GM21576 (cell line): ENCODE data around the gene CPED1.
A peak's percentile ranks its signal among the peaks of the same experiment; 100 is the strongest.

Experiments
- ATAC-seq: cut with Tn5 transposase; IDR thresholded peaks from one replicate; pipeline ENCODE4 v1.9.1; 2021; ENCODE audit warnings: mild to moderate bottlenecking, moderate library complexity; ENCODE audit not compliant: unreplicated experiment

CPED1 gene

DNA sequence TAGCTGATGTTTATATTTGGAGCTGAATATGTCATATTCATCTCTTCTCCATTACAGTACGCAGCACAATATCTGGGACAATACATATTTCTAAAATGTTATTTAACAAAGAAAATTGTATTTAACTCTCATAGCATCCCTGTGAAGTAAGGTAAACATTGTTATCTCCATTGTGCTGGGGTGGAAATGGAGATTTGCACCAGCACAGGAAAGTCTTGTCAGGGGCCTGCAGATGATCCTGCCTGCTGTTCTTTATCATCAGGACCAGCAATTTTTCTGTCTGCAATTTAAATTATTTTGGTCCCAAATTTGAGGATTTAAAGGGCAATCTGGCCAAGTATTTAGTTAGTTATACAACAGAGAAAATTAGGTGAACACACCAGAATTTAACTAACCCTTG is 144.4 kb downstream of the CPED1 start:
- no peak for ATAC-seq

DNA sequence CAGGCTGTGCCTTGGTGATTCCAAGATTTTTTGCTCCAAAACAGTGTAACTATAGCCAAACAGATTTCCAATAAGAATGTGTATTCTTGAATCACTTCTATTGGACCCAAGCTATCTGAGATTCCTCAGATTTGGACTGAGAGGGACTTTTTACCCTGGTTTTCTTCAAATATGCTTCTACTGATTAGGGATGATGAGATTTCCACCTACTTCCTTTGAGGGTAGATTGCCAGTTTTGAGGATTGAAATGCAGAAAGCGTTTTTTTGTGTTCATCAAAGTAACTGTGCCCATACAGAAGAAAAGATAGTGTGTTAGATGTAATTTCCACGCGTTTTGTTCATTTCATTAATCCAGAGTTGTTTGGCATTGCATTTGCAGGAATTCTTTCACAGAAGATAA is 144.9 kb downstream of the CPED1 start:
- no peak for ATAC-seq

DNA sequence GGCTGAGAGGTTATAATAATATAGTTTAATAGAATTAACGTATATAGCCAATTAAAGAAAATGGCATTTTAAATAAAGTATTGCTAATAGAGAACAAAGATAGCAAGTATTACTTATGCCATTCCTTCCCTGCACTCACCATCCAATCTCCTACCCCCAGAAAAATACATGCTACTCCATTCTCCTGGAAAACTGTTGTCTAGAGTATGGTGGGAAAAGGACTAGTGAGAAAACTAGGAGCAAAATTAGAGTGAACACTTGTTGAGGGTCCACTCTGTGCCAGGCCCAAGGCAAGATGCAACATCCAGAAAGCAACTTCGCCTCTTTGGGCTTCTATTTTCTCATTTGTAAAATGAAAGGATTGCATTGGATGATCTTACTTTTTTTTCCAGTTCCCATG is 149.1 kb downstream of the CPED1 start:
- ATAC-seq, result no peak

DNA sequence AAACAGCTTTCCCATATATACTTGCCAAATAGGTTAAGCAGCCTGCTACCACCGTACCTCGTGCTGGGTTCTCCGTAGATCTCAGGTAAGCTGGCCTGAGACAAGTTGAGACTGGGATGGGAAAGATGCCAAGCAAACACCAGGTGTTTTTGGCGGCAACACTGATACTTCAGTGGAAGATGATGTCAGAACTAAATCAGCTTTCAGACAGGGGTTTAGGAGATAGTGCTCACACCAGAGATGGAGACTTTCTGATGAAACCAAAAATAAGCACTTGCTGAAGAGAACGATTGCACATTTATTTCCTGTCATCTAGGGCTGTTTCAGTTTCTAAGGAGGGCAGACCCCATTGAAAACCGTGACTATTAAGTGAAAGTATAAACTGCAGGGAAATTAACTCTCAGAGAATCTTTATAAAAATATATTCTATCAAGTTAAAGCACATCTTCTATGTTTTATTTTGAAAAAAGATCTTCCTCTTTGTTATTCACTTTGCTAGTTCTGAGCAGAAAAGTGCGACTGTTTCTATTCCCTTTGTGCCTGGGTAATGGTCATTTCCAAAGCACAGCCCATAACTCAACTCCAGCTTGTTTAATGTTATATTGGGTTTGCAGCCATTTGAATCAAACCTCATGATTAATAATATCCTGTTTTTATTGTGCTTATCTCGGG is 149.9 kb downstream of the CPED1 start:
- ATAC-seq, result peak; percentile 100

DNA sequence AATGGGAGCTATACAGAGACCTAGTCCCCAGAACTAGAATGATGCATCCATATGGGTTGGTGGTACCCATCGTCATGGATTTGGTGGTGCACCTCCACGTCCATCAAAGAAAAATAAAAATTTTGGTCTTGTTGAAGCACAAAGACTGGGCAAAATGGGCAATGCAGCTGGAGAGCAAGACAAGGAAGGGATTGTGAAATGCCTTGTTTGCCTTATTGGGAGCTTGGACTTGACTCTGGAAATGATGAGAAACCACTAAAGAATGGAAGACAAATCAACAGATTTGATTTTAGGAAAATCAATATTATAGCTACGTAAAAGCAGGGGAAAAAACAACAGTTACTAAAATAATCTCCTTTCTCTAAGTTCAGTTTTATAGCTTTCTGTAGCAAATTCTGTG is 150.9 kb downstream of the CPED1 start:
- ATAC-seq, result no peak

DNA sequence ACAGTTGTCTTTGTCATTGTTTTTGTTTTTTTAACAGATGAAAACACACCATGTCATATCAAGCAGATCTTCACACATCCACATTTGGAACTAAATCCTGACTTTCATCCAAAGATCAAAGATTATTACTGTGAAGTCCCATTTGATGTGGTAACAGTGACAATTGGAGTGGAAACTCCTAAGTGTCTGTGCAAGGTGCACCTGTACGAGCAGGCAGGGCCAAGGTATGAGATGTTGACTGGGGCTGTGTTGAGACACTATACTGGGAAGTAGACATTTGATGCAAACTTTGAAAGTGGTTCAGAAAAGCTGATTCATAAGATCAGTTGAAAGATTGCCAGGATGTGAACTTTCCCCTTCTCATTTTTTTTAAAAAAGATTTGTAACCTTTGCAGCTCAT is 152.3 kb downstream of the CPED1 start:
- no peak for ATAC-seq

DNA sequence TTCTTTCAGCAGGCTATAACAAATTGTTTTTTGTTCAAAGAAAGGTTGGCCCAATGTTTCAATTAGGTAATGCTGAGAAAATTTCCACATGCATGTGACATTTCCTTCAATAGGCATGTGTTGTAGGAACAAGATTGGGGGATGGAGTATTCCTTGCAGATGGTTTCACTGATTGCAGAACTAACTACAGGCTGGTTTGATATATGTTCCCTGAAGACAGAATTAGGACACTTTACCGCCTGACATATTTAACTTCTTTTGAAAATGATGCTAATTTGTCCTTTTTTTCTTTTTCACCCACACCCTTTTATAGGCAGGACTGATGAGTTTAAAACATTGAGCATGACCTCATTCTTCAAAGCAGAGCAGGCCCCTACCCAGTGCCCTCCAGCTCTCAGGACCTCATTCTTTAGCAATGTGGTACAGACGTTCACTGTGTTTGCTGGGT is 163.3 kb downstream of the CPED1 start:
- no peak for ATAC-seq

DNA sequence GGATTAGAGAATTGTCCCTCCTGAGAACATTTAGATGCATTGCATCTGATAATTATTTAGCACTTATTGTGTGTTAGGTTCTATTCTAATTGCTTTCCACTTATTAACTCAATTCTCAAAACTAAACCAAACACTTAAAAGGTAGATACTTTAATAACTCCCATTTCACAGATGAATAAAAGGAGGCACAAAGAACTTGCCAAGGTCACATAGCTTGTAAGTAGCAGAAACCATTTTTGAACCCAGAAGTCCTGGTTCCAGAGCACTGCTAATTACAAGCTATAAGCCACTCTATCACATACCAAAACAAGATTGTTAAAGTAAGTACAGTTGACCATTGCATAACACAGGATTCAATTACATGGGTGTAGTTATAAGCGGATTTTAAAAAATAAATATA is 164.9 kb downstream of the CPED1 start:
- no peak for ATAC-seq

DNA sequence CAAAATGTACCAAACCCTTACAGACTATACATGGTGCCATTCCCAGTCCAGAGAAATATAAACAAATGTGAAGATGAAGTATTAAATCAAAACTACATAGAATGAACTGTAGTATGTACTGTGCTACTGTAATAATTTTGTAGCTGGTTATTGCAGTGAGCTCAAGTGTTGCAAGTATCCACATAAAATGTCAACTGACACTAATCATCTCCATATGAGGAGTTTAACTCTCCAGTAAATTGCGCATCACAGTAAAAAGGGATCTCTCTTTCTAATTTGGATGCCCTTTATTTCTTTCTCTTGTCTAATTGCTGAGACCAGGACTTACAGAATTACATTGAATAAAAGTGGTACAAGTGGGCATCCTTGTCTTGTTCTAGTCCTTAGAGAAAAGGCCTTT is 165.5 kb downstream of the CPED1 start:
- ATAC-seq, result no peak

DNA sequence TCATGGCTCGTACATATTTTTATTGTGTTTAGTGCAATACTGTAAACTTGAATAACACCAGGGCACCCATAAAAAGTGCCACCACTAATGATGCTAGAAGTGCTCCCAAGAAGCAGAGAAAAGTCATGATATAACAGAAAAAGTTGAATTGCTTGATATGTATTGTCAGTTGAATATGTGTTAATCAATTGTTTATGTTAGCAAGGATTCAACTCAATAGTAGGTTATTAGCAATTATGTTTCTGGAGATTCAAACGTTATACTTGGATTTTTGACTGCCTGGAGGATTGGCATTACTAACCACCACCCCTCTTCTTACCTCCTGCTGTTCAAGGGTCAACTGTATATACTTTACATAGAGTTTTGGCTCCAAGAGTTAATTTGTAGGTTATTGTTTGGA is 168.3 kb downstream of the CPED1 start:
- ATAC-seq, result no peak

DNA sequence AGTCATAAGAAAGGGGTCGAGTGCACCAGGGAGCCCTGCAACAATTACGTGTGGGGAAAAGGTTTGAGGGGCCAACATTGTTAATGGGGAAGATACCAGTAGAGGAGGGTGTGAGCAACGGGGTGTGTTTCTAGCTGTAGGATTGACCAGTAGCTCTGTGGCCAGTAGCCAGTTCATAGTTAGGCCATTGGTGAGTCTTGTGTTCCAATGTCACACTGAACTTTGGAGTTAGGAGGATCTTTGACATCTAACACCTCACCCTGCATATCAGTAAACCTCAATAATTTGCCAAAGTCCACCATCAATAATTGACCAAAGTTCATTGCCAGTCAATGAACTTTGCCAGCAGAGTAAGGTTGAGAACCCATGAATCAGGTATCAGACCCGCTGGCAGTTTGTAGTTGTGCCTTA is 168.8 kb downstream of the CPED1 start:
- ATAC-seq, result no peak

DNA sequence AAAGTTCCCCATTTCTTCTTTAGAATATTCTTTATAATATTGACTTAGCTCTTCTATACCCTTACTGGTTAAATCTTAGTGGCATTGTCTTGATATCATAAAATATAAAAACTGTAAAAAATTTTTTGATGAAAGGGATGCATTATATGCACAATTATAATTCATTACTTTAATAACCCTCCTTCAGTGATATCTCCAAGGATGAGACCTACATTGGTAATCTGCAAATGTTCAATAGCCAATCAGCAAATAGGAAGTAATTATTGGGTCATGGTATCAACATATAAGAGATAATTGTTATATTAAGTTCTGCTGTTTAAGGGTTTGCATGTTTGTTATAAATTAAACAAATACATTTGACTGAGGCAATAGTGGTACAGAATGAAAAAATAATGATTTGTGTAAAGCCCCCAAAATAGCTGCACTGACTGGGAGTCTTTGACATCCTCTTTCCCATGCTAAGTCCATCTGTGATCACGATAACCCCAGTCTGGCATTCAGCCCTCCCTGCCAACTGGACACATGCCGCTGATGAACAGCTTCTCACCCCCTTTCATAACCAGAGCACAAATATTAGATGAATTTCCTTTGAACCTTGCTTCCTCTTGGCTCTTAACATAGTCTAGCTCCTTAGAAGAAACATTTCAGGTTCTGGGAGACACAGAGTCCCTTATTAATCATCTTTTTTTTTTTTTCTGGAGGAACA is 169.5 kb downstream of the CPED1 start:
- ATAC-seq, result no peak

DNA sequence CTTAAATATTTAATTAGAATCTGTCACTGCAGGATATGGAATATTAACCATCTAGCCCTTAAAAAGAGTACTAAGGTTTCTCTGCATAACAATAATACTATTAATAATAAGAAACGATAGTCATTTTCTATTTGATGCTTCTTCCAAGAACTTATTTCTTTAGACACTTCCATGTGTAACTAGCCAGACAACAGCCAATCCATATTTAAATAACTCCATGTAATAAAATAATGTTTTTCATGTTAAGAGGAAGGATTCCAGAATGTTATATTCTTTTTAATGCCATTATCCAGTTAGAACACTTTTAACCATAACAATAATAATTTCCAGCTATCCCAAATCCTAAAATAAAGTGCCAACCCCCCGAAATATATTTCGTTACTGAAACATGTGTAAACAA is 170.2 kb downstream of the CPED1 start:
- no peak for ATAC-seq

DNA sequence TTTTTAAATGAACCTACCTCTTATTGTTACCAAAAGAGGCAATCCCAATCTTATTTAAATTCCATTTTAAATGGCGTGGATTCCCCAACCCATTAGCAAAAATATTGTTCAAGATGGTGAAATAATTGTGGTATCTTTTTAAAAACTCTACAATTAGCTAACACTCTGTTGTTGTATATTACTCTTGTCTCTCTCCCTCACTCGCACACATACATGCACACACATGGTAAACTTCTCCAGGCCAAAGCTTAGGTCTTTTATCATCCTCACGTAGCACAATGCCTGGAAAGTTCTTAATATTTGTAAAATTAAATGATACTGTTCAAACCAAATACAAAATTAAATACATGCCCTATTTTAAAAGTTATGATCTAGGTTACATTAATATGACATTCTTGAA is 171.0 kb downstream of the CPED1 start:
- no peak for ATAC-seq

DNA sequence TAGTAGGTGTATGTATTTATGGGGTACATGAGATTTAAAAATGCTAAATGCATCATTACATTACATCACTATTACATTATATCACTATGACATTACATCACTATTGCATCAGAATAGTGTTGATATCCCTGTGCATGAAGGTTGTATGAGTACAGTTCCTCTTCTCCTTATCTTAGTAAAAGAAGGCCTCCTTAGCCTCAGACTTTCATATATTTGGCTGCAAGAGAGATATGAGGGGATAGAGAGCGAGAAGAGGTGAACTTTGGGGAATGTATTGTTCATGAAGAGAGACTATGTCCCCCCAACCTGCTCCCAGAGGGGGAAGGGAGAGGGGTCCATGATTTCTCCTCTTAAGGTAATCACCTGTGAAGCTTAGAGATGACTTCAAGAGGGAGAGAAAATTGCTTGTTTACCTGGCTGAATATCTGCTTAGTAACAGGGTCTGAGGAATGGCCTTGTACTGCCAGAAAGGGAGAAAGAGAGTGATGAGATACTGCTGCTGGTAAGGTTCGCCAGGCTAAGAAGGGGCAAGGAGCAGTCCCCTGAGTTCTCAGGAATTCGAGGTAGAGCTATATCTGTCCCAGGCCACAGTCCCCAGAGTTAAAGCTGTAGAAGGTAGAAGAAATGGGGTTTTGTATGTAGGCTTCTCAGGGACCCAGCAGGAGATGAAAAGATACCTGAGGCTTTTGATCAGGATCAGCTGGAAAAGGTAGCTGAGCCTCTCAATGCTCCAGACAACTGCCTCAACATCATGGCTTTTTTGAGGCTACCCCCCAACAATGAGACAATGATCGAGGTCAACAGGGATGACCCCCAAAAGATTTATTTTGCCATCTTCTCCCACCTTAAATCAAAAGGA is 171.9 kb downstream of the CPED1 start:
- ATAC-seq, result no peak

DNA sequence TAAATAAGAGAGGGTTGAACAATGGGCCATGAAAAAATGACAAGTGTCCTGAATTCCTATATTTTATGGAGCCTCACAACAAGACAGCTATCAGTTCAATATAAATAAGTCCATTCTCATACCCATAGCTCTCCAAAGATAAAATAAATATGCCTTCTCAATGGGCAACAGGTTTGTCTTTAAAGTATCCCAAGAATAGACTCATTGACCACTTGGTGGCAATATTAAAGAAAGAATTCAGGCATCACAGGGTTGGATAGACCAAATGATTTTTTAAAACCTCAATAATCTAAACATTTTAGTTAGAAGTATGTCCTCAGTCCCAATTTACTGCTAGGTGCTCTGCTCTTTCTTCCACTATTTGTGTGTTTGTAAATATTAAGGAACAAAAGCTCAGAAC is 175.2 kb downstream of the CPED1 start:
- ATAC-seq, result no peak

DNA sequence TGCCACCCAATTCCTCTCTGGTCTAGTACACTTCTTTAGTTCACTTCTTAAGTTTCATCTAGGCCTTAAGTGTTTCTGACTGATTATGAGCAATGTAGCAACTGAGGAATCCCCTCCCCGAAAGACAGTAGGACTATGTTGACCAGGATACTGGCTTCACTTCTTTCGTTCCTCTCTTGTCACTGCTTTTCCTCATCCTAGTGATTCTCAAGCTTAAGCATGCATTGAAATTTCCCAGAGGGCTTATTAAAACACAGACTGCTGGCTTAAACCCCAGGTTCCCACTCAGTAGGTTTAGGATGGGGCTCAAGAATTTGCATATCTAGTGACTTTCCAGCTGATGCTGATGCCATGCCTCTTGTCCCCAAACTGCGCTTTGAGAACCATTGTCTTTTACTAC is 175.7 kb downstream of the CPED1 start:
- no peak for ATAC-seq

DNA sequence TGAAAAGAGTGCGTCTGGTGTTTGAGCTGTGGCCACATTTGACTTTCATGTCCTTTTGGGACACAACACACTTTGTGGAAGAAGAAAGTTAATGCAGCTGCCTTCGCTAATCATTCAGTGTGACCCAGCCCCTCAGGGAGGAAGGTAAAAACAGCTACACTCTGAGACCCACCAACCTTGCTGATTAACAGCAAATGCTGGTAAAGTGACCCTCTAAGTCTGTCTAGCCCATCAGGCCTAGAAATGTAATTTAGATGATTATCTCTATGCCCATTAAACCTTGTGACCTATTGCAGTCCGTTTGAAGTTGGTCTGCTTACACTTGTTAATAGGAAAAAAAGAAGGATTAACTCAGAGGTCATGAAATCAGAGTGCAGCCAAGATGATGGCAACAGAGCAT is 178.4 kb downstream of the CPED1 start:
- no peak for ATAC-seq

DNA sequence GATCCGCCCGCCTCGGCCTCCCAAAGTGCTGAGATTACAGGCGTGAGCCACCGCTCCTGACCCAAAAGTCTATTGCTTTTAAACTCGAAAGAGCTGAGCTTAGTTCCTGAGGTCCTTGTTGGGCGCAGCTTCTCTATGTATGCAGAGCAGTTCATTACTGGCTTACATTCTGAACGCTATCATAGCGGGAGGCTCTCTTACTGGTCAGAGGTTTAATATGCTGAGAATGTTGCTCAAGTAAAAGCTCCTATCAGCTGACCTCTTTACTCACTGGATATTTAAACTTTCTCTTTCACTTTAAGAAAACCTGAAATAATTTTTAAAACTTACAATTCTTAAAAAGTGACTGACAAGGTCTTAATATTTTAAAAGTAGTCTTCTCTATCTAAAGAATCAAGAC is 179.5 kb downstream of the CPED1 start:
- ATAC-seq, result no peak

DNA sequence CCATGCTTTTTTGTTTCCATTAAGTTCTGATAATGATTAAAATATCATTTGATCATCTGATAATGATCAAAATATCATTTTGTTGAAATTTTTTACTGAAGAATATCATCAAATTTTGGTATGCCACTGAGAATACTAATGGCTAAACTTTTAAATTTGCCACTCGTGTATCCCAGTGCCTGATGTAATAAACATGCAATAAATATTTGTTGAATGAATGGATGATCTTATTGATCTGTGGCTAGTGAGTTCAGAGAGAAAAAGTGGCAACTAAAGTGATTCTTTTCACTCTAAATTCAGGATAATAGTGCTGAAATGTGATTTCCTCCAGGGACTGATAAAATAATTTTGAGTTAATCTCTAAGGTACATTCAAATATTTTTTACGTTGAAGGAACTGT is 181.0 kb downstream of the CPED1 start:
- ATAC-seq, result no peak

DNA sequence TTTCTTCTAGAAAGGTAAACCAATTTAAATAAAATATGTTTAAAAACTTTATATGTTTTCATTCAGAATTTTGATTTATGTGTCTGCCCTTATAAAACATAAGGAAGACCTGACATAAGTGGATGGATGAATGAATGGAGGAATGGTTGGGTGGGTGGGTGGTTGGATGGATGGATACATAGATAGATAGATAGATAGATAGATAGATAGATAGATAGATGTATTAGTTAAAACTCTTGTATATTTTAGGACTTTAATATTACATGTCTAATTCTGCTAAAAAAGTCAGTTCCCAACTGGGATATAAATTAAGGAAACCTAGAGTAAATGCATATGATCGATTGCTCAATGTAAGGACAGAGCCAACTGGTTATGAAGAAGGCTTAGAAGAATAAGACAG is 184.0 kb downstream of the CPED1 start:
- no peak for ATAC-seq

DNA sequence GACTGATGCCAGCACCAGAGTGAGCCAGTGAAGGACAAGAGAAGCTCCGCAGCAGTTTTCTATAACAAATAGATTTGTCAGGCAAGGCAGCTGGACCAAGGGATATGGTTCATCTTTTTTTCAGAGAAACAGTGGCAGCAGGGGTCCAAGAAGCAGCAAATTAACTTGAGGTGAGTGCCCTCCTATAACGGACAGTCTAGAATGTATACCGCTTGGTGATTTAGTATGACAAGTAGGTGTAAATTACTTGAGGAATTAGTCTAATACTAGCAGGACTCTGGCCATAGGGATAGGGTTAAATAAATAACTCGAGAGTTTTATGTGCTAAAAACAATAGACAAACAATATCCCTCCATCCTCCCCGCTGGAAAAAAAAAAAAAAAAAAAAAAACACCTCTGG is 187.3 kb downstream of the CPED1 start:
- no peak for ATAC-seq
